ENCODE results near the gene WDR5B.

The WDR5B gene

GRCh38 chr3:122365582-122366378, 50.1 kb downstream of the WDR5B start:
- peak; percentile 38 for DNase-seq (ENCODE audit: low spot score)

GRCh38 chr3:122365073-122365472, 50.8 kb downstream of the WDR5B start:
- DNase-seq (ENCODE audit: low spot score), result no peak

GRCh38 chr3:122364490-122364889, 51.4 kb downstream of the WDR5B start:
- no peak for DNase-seq (ENCODE audit: low spot score)
